HepG2 (cell line): ENCODE data around the gene SCAF11. TPM values are rescaled to one million over a fixed set of nuclear protein-coding genes. Genes with fewer than 3 reads are reported as not detected.
A peak's percentile ranks its signal among the peaks of the same experiment; 100 is the strongest.

Experiments used
- ATAC-seq: fragments of 200-7000 bp; cut with Tn5 transposase; 3 replicates; pipeline ENCODE4 v1.9.1; 2020; ENCODE audit warnings: mild to moderate bottlenecking, moderate library complexity
- BruUV-seq: library from RNA; stranded (reverse); fragments of 400-500 nt; replicated peaks from 2 replicates; lab custom pipeline; 2021; lab: Mats Ljungman, UMichigan
- CTCF ChIA-PET: fragments of 300-600 bp; formaldehyde crosslinking; extraction: SDS; loops from one replicate; lab custom pipeline; 2021; ENCODE audit warnings: low total read pairs, inconsistent platforms, low intra/inter-chr PET ratio; lab: Yijun Ruan, JAX
- POLR2A ChIA-PET: fragments of 350-600 bp; sonication (Branson Sonifier 250); formaldehyde crosslinking; loops from one replicate; lab custom pipeline; 2020; ENCODE audit warnings: antibody characterized with exemption, inconsistent platforms; lab: Yijun Ruan, JAX
- DNase-seq: peaks from one replicate; pipeline ENCODE4 v3.0.0-alpha.2; 2015; ENCODE audit warnings: low spot score
- FAIRE-seq: peaks from 3 replicates; lab custom pipeline; 2011; peaks lifted over from hg19 to GRCh38; lab: Jason Lieb, UNC
- H2AFZ ChIP-seq: one replicate; pipeline ENCODE4 v1.6.1; 2011; ENCODE audit warnings: low read length, inconsistent platforms
- H3K27ac ChIP-seq: fragments of 300-600 bp; 3 replicates; pipeline ENCODE4 v1.8.0; 2011; ENCODE audit warnings: mixed run types, mild to moderate bottlenecking, mixed read lengths, low read length, inconsistent platforms; ENCODE audit not compliant: insufficient read depth; ENCODE audit errors: extremely low read length
- H3K27me3 ChIP-seq, 2 experiments: fragments of 200-600 bp in 1 of 2; 2 replicates in 1 of 2; 3 replicates in 1 of 2; pipeline versions ENCODE4 v1.6.0 to v1.8.0; 2011; ENCODE audit warnings: low read length in 2 of 2, mild to moderate bottlenecking in 2 of 2, moderate library complexity in 2 of 2, inconsistent platforms in 1 of 2; ENCODE audit not compliant: insufficient read depth in 2 of 2, control insufficient read depth in 1 of 2
- H3K36me3 ChIP-seq, 2 experiments: fragments of 200-600 bp in 1 of 2; replicated peaks in 1 of 2; 2 replicates in 1 of 2; 3 replicates in 1 of 2; pipeline versions ENCODE4 v1.5.1 to v1.8.0; 2011; ENCODE audit warnings: low read length in 2 of 2, inconsistent platforms in 1 of 2; ENCODE audit not compliant: insufficient read depth in 2 of 2, control insufficient read depth in 1 of 2
- H3K4me1 ChIP-seq: 2 replicates; pipeline ENCODE4 v1.5.1; 2012; ENCODE audit warnings: low read length, inconsistent platforms; ENCODE audit not compliant: insufficient read depth
- H3K4me2 ChIP-seq: 2 replicates; pipeline ENCODE4 v1.6.0; 2011; ENCODE audit warnings: low read depth, low read length, inconsistent platforms
- H3K4me3 ChIP-seq, 3 experiments: fragments of 200-600 bp in 1 of 3; sonication (generic), shearing (Covaris generic) in 1 of 3; replicated peaks in 1 of 3; 2 replicates each; pipeline ENCODE4 v1.5.1; 2011 to 2016; ENCODE audit warnings: low read length in 3 of 3, inconsistent platforms in 2 of 3, low read depth in 2 of 3, mild to moderate bottlenecking in 2 of 3, control low read depth in 1 of 3, mixed read lengths in 1 of 3; ENCODE audit not compliant: insufficient read depth in 1 of 3
- H3K79me2 ChIP-seq: one replicate; pipeline ENCODE4 v1.6.1; 2011; ENCODE audit warnings: low read length, inconsistent platforms; ENCODE audit not compliant: insufficient read depth
- H3K9ac ChIP-seq: 2 replicates; pipeline ENCODE4 v1.6.0; 2011; ENCODE audit warnings: mild to moderate bottlenecking, low read depth, low read length, inconsistent platforms; ENCODE audit not compliant: insufficient read depth
- H3K9me3 ChIP-seq: 2 replicates; pipeline ENCODE4 v1.5.1; 2012; ENCODE audit warnings: mild to moderate bottlenecking, low read length
- H4K20me1 ChIP-seq: 2 replicates; pipeline ENCODE4 v1.6.0; 2011; ENCODE audit warnings: inconsistent platforms, mild to moderate bottlenecking, low read length, moderate library complexity; ENCODE audit not compliant: insufficient read depth
- LCORL ChIP-seq, 2 experiments: fragments of 450-650 bp in 1 of 2; sonication (generic) in 1 of 2; formaldehyde crosslinking in 1 of 2; IDR thresholded peaks; 2 replicates each; pipeline versions ENCODE4 v1.5.0 to v1.6.1; 2017 to 2020; ENCODE audit warnings: antibody characterized with exemption in 1 of 2, missing genetic modification reagents in 1 of 2
- NFE2L2 ChIP-seq: fragments of 150-350 bp; IDR thresholded peaks from 2 replicates; pipeline ENCODE4 v1.6.1; 2014; ENCODE audit warnings: low read length
- PAF1 ChIP-seq: IDR thresholded peaks from 2 replicates; pipeline ENCODE4 v1.6.1; 2016; ENCODE audit warnings: missing genetic modification reagents, missing compliant biosample characterization
- POLR2G ChIP-seq: fragments of 200-400 bp; formaldehyde crosslinking; IDR thresholded peaks from 2 replicates; pipeline ENCODE4 v1.6.1; 2018; ENCODE audit warnings: mild to moderate bottlenecking, low read depth, low read length, moderate library complexity
- SNAPC2 ChIP-seq: sonication (generic); formaldehyde crosslinking; IDR thresholded peaks from 2 replicates; pipeline ENCODE4 v1.8.1; 2022; ENCODE audit warnings: mild to moderate bottlenecking, missing genetic modification reagents
- SP5 ChIP-seq: IDR thresholded peaks from 2 replicates; pipeline ENCODE4 v1.6.1; 2016; ENCODE audit warnings: low read depth, borderline replicate concordance
- TBP ChIP-seq: sonication (generic); formaldehyde crosslinking; IDR thresholded peaks from 2 replicates; pipeline ENCODE4 v1.5.0; 2020; ENCODE audit warnings: missing genetic modification reagents
- TEAD3 ChIP-seq: optimal IDR thresholded peaks from 2 replicates; pipeline ENCODE3; 2016; ENCODE audit warnings: borderline replicate concordance
- ZFP62 ChIP-seq: sonication (generic); formaldehyde crosslinking; IDR thresholded peaks from 2 replicates; pipeline ENCODE4 v1.4.0; 2020; ENCODE audit warnings: missing genetic modification reagents
- ZNF143 ChIP-seq: sonication (generic); formaldehyde crosslinking; IDR thresholded peaks from 2 replicates; pipeline ENCODE4 v1.4.0; 2020; ENCODE audit warnings: missing genetic modification reagents
- ZNF432 ChIP-seq: sonication (generic); formaldehyde crosslinking; IDR thresholded peaks from 2 replicates; pipeline ENCODE4 v1.5.0; 2020; ENCODE audit warnings: missing genetic modification reagents, mild to moderate bottlenecking, borderline replicate concordance
- ZNF564 ChIP-seq: sonication (generic); formaldehyde crosslinking; IDR thresholded peaks from 2 replicates; pipeline ENCODE4 v1.8.1; 2023; ENCODE audit warnings: mild to moderate bottlenecking, missing genetic modification reagents
- ZNF766 ChIP-seq: sonication (generic); formaldehyde crosslinking; IDR thresholded peaks from 2 replicates; pipeline ENCODE4 v1.5.0; 2020; ENCODE audit warnings: missing genetic modification reagents, borderline replicate concordance
- ZNF792 ChIP-seq: IDR thresholded peaks from 2 replicates; pipeline ENCODE4 v1.6.1; 2016
- WGBS: methylation state at CpG from one replicate; pipeline ENCODE4 v1.1.6; 2017; ENCODE audit warnings: low lambda C conversion rate; 5-methylcytosine and 5-hydroxymethylcytosine counted together
- in situ Hi-C: cut with HindIII; loops from 2 replicates; pipeline ENCODE4 v1.10.0; 2017; ENCODE audit warnings: low pct_unique_long_range_greater_than_20kb; ENCODE audit not compliant: extremely low pct_ligation_motif_present
- intact Hi-C: fragments of 100-400 bp; cut with micrococcal nuclease; formaldehyde crosslinking; loops from one replicate; pipeline ENCODE4 v1.10.0; 2022; ENCODE audit not compliant: unreplicated experiment
- polyA plus RNA-seq, 8 experiments: library from polyadenylated mRNA; depleted of rRNA in 3 of 8; stranded (reverse) in 7 of 8; unstranded in 1 of 8; fragments of >200 nt; fragmentation: Illumina TruSeq in 4 of 8; extraction: Trizol in 4 of 8; gene quantifications; 2 replicates each; pipeline versions ENCODE4 v1.2.1 to v1.2.3, GENCODE V29; 2011 to 2016; ENCODE audit warnings: low read depth in 4 of 8, missing spikeins in 1 of 8, mixed read lengths in 1 of 8; ENCODE audit not compliant: insufficient read depth in 1 of 8
- total RNA-seq, 5 experiments: library from RNA; depleted of rRNA; stranded (reverse); fragments of >200 nt; fragmentation: Illumina TruSeq; extraction: Trizol; gene quantifications; 2 replicates each; pipeline ENCODE4 v1.2.3, GENCODE V29; 2016; ENCODE audit warnings: low read depth in 1 of 5
- TF ChIP-seq, protein P1 (sequence below): sonication (generic); formaldehyde crosslinking; IDR thresholded peaks from 2 replicates; pipeline ENCODE4 v1.4.0; 2020; ENCODE audit warnings: low read depth, mild to moderate bottlenecking, missing genetic modification reagents

Gene SCAF11
- total and polyA plus RNA-seq, 2 of the 13 experiments (the other 11 are each of a cell fraction or from before 2014, with no cell fraction given) = 26.9 to 38.3 TPM

DNA sequence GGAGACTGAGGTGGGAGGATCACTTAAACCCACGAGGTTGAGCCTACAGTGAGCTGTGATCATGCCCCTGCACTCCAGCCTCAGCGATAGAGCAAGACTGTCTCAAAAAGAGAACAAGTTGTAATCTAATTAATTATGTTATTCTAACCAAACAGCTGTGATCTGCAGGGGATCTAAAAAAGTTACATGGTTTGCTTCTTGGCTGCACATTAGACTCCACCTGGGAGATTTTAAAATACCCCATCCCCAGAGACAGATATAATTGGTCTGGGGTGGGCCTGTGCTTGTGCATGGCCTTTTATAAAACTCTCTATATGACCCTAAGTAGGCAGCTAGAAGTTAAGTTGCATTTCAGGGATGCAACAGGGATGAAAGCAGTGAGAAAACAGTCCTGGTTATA, 76.7 kb downstream of the SCAF11 start:
- H3K4me2 ChIP-seq = no peak overlapping the region
- CTCF ChIA-PET = no interaction called here
- no peak for FAIRE-seq
- in situ Hi-C loops (no loop called here), intact Hi-C loops (no loop called here)
- DNase-seq = no peak
- H3K36me3 ChIP-seq = no peaks in the 10 kb centered on the region
- H2AFZ ChIP-seq = no peak overlapping the region
- TF ChIP-seq ZNF564 (CRISPR knock-in tag) (no peak), TEAD3 (CRISPR knock-in tag) (no peak), POLR2G (no peak), ZNF143 (CRISPR knock-in tag) (no peak), SP5 (CRISPR knock-in tag) (no peak), SNAPC2 (no peak), ZNF766 (CRISPR knock-in tag) (no peak), ZFP62 (no peak), NFE2L2 (no peak)
- TF ChIP-seq, protein P1, sequence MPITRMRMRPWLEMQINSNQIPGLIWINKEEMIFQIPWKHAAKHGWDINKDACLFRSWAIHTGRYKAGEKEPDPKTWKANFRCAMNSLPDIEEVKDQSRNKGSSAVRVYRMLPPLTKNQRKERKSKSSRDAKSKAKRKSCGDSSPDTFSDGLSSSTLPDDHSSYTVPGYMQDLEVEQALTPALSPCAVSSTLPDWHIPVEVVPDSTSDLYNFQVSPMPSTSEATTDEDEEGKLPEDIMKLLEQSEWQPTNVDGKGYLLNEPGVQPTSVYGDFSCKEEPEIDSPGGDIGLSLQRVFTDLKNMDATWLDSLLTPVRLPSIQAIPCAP = no peak
- no peaks in the 10 kb centered on the region for H4K20me1 ChIP-seq
- ATAC-seq = peak; percentile 15
- 63% methylated on average over 2 of the region's 2 CpGs for WGBS
- no peak overlapping the region for H3K9ac ChIP-seq
- no peaks in the 10 kb centered on the region for H3K9me3 ChIP-seq
- H3K27ac ChIP-seq = no peak overlapping the region
- H3K79me2 ChIP-seq = no peaks in the 10 kb centered on the region
- H3K4me3 ChIP-seq = no peak overlapping the region
- H3K4me1 ChIP-seq = no peaks in the 10 kb centered on the region
- POLR2A ChIA-PET = no interaction called here
- no peaks in the 10 kb centered on the region for H3K27me3 ChIP-seq
- no TSS peak for BruUV-seq

DNA sequence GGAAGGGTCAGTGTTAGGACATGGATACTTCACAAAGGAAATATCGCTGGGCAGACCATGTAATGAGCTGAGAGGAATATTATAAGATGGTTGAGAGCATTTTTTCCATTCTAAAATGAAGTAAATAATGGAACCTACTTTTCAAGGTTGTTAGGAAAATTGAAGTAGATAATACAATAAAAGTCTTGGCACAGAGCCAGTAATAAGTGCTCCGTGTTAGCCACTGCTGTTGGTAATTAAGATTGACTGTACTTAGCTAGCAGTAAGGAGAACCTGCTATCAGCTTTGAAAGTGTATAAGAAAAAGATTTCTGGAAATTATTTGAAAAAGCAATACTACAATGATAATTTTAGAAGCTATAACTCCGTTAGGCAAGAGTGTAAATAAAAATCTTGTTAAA, 77.6 kb downstream of the SCAF11 start:
- no peak for TF ChIP-seq ZNF792 (CRISPR knock-in tag)
- no peak for TF ChIP-seq ZNF432 (CRISPR knock-in tag)
- no peak for TF ChIP-seq TBP (CRISPR knock-in tag)
- 0 out of 2 replicates have a peak, but pooled peaks have one; percentile 43 for TF ChIP-seq LCORL (IDR thresholded peaks at IDR 0.05)
- no peak for TF ChIP-seq LCORL (CRISPR knock-in tag; IDR thresholded peaks at IDR 0.05)
- no peak for TF ChIP-seq PAF1 (CRISPR knock-in tag)
- intact Hi-C loops = no loop called here
- WGBS = 85% methylated on average over 3 of the region's 3 CpGs
- DNase-seq (no peak), FAIRE-seq (no peak), ATAC-seq (no peak)
- H3K4me2 ChIP-seq = no peak overlapping the region
- H3K27ac ChIP-seq = no peak overlapping the region
- H4K20me1 ChIP-seq = no peaks in the 10 kb centered on the region
- no peaks in the 10 kb centered on the region for H3K9me3 ChIP-seq
- H3K36me3 ChIP-seq = peaks cover 0 to 1% of the 10 kb centered on the region in 2 experiments; a peak in 2 of 5 replicates
- POLR2A ChIA-PET = no interaction called here
- H3K79me2 ChIP-seq = no peaks in the 10 kb centered on the region
- CTCF ChIA-PET = no interaction called here
- H3K27me3 ChIP-seq = no peaks in the 10 kb centered on the region
- H3K4me3 ChIP-seq = no peak overlapping the region
- no peaks in the 10 kb centered on the region for H3K4me1 ChIP-seq
- in situ Hi-C loops = no loop called here
- no peak overlapping the region for H3K9ac ChIP-seq
- BruUV-seq = no TSS peak
- no peak overlapping the region for H2AFZ ChIP-seq
